ENCODE results near the gene TPSG1.

The TPSG1 gene

DNA sequence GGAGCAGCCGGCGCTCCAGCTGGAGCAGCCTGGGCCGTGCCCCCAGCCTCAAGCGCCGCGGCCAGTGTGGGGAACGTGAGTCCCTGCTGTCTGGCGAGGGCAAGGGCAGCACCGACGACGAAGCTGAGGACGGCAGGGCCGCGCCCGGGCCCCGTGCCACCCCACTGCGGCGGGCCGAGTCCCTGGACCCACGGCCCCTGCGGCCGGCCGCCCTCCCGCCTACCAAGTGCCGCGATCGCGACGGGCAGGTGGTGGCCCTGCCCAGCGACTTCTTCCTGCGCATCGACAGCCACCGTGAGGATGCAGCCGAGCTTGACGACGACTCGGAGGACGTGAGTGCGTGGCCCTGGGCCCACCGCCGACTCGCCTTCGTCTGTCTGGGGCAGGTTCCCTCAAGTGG, 16.0 kb downstream of the TPSG1 start:
- TF ChIP-seq, protein P1, sequence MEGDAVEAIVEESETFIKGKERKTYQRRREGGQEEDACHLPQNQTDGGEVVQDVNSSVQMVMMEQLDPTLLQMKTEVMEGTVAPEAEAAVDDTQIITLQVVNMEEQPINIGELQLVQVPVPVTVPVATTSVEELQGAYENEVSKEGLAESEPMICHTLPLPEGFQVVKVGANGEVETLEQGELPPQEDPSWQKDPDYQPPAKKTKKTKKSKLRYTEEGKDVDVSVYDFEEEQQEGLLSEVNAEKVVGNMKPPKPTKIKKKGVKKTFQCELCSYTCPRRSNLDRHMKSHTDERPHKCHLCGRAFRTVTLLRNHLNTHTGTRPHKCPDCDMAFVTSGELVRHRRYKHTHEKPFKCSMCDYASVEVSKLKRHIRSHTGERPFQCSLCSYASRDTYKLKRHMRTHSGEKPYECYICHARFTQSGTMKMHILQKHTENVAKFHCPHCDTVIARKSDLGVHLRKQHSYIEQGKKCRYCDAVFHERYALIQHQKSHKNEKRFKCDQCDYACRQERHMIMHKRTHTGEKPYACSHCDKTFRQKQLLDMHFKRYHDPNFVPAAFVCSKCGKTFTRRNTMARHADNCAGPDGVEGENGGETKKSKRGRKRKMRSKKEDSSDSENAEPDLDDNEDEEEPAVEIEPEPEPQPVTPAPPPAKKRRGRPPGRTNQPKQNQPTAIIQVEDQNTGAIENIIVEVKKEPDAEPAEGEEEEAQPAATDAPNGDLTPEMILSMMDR (IDR thresholded peaks at IDR 0.05; ENCODE audit: insufficient read depth, low read depth, low read length, missing control alignments), result no peak
- no peak overlapping the region for H3K4me3 ChIP-seq (ENCODE audit: low read length)
- no peak for DNase-seq (ENCODE audit: low read depth)

DNA sequence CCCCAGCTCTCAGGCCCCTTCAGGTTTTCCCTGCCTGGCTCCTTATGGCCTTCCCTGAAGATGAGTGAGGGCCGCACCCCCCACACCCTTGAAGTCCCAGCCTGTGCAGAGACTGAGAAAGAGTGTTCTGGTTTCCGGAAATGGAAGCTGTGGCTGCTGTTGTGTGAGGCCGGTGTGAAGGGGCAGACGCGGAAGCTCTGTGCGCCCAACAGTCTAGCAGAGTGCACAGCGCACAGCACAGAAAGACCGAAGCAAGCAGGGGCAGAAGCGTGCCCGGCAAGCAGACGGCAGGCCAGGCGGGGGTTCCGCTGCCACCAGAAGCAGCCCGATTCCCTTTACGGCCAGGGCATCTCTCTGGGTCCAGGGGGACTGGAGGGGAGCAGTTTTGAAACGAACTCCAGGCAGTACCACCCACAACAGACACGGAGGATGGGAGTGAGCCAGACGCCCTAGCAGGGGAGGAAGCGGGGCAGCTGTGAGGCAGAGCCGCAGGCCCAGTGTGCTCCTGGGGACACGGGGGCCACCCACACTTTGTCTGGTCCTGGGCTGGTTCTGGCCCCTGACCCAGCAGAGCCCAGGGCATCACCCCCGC, 16.7 kb downstream of the TPSG1 start:
- TF ChIP-seq, protein P1 (IDR thresholded peaks at IDR 0.05; ENCODE audit: insufficient read depth, low read depth, low read length, missing control alignments), result no peak
- DNase-seq (ENCODE audit: low read depth), result no peak
- H3K4me3 ChIP-seq (ENCODE audit: low read length), result no peak overlapping the region

DNA sequence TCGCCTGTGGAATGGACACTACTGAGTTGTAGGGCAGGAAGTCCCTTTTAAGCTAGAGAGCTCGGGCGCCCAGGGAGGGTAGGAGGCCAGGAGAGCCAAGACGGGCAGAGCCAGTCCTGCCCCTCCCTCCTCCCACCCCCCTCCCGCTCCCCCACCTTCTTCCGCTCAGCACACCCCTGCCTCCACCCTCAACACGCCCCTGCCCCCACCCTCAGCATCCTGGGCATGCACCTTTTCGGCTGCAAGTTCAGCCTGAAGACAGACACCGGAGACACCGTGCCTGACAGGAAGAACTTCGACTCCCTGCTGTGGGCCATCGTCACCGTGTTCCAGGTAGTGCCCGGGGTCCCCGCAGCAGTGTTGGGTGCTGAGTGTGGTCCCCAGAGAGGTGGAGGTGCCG, 18.3 kb downstream of the TPSG1 start:
- no peak for DNase-seq (ENCODE audit: low read depth)
- H3K4me3 ChIP-seq (ENCODE audit: low read length), result no peak overlapping the region
- TF ChIP-seq, protein P1 (IDR thresholded peaks at IDR 0.05; ENCODE audit: insufficient read depth, low read depth, low read length, missing control alignments), result no peak

DNA sequence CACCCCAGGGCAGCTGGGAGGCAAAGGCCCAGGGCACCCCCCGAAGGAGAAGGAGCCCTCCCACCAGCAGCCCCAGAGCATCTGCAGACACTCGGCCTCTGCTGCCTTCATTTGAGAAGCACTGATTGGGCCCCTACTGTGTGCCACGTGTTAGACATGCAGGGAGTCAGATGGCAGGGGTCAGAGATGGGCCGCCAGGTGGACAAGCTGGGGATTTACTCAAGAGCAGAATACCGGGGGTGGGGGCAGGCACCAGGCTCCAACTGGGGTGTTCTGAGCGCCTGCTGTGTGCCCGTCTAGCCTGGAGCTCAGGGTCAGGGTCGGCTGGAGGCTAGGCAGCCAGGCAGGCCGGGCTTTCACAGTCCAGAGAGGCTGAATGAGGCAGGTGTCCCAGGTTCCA, 18.7 kb downstream of the TPSG1 start:
- no peak overlapping the region for H3K4me3 ChIP-seq (ENCODE audit: low read length)
- TF ChIP-seq, protein P1 (IDR thresholded peaks at IDR 0.05; ENCODE audit: insufficient read depth, low read depth, low read length, missing control alignments), result no peak
- DNase-seq (ENCODE audit: low read depth), result no peak

DNA sequence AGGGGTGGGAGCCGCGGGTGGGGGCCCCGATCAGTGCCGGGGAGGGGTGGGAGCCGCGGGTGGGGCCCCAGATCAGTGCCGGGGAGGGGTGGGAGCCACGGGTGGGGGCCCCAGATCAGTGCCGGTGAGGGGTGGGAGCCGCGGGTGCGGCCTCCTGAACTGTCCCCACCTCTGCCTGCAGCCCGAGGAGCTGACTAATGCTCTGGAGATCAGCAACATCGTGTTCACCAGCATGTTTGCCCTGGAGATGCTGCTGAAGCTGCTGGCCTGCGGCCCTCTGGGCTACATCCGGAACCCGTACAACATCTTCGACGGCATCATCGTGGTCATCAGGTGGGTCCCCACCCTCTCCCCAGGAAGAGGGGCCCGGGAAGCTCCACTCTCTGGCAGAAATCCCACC, 20.1 kb downstream of the TPSG1 start:
- TF ChIP-seq, protein P1 (IDR thresholded peaks at IDR 0.05; ENCODE audit: insufficient read depth, low read depth, low read length, missing control alignments), result no peak
- DNase-seq (ENCODE audit: low read depth), result no peak
- H3K4me3 ChIP-seq (ENCODE audit: low read length), result no peak overlapping the region

DNA sequence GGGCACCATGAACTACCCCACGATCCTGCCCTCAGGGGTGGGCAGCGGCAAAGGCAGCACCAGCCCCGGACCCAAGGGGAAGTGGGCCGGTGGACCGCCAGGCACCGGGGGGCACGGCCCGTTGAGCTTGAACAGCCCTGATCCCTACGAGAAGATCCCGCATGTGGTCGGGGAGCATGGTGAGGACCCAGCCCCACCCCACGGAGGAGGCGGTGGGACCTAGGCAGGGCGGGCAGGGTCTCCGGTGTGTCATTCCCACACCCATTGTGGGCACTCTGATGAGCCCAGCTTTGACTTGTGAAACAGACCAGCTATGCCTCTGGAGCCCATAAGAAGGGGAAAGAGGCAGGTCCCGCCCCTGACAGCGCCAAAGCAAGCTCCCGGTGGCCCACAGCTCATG, 22.8 kb downstream of the TPSG1 start:
- no peak overlapping the region for H3K4me3 ChIP-seq (ENCODE audit: low read length)
- DNase-seq (ENCODE audit: low read depth), result no peak
- TF ChIP-seq, protein P1 (IDR thresholded peaks at IDR 0.05; ENCODE audit: insufficient read depth, low read depth, low read length, missing control alignments), result no peak

DNA sequence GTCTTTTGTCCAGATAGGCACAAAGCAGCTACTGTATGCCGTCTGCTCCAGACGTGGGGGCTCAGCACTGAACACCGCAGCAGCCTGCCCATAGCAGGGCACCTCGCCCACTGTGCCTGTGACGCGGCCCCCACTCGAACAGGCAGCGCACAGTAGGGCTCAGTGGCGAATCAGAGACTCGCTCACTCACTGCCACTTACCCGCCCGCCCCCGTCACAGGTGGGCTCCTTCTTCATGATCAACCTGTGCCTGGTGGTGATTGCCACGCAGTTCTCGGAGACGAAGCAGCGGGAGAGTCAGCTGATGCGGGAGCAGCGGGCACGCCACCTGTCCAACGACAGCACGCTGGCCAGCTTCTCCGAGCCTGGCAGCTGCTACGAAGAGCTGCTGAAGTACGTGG, 23.6 kb downstream of the TPSG1 start:
- DNase-seq (ENCODE audit: low read depth), result no peak

More for the DNA sequence above, 23.6 kb downstream of the TPSG1 start:
- TF ChIP-seq, protein P1 (IDR thresholded peaks at IDR 0.05; ENCODE audit: insufficient read depth, low read depth, low read length, missing control alignments), result no peak
- no peak overlapping the region for H3K4me3 ChIP-seq (ENCODE audit: low read length)
